HG02571 (cell line): ENCODE results near the gene SNX22.

Experiments used
- ATAC-seq: cut with Tn5 transposase; IDR thresholded peaks from one replicate; pipeline ENCODE4 v1.9.1; 2021; ENCODE audit warnings: mild to moderate bottlenecking, moderate library complexity; ENCODE audit not compliant: unreplicated experiment

SNX22 gene

DNA sequence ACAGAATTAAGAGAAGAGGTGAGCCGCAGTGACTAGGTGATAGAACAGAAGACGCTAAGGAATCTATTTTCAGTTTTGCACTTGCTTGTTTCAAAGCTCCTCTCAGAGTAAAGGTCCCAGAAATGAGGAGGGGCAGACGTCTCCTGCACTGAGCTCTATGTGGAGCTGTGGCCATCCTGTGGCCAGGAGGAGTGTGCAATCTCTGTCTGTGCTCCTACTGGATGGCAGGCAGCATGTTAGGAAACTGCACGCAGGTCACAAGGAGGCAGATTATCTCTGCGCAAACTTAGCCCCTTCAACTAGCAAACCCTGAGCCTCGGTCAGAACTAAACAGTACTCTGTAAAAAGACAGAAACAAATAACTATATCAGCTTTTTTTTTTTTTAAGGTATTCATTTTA lies 42.4 kb downstream of the SNX22 start:
- ATAC-seq, result no peak

DNA sequence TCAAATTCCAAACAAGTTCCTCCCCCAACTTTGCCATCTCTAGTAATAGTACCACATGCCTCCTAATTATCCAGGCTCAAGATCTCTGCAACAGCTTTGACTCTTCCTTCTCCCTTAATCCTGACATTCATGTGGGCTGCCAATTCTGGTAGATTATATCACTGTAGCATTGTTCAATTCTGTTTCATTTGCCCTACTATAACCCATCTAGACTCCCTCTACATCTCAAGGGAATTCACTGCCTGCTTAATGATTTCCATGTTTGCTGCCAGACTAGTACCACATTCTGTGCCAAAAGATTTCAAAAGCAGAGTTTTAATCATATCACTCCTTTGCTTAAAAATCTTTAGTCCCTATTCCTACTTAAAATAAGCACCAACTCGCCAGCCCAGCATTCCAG lies 45.9 kb downstream of the SNX22 start:
- no peak for ATAC-seq

DNA sequence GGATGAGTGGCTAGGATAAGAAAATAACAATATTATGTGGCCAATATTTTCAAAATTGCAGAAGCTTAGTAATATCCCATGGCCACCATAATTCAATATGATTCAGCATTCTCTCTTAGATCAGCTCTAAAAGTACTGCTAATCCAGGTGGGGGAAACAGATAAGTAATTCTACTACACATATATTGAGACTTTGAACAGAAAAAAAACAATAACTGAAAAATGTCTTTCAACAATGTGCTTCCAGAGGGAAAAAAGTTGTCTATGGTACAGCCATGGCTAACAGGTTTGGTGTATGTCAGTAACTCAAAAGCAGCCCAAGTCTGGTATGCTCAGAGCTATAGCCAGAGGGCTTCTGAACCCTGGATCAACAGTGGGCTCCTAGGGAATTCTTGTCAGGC lies 53.7 kb downstream of the SNX22 start:
- no peak for ATAC-seq
